ENCODE results near the gene PRM3.

GRCh38 chr16:11285842-11286241, 12.4 kb upstream of the PRM3 start:
- TF ChIP-seq YY1 (IDR thresholded peaks at IDR 0.05), result no peak
- no peak for TF ChIP-seq CTCF (IDR thresholded peaks at IDR 0.05; ENCODE audit: low read depth, low read length, missing input control)
